IPS-20b (cell line): ENCODE results near the gene CAPN14.

ENCODE experiments used
- H3K27ac ChIP-seq: one replicate; pipeline ENCODE4 v1.5.1; 2013; ENCODE audit warnings: low read length
- H3K27me3 ChIP-seq: 2 replicates; pipeline ENCODE4 v1.6.1; 2013; ENCODE audit warnings: mild to moderate bottlenecking, low read length, inconsistent platforms; ENCODE audit not compliant: insufficient read depth
- H3K36me3 ChIP-seq: 2 replicates; pipeline ENCODE4 v1.6.1; 2013; ENCODE audit warnings: low read depth, mild to moderate bottlenecking, inconsistent platforms, low read length, moderate library complexity; ENCODE audit not compliant: insufficient read depth
- H3K4me1 ChIP-seq: 2 replicates; pipeline ENCODE4 v1.6.1; 2013; ENCODE audit warnings: mild to moderate bottlenecking, control low read depth, inconsistent platforms, low read length, moderate library complexity; ENCODE audit not compliant: insufficient read depth
- H3K4me3 ChIP-seq: 2 replicates; pipeline ENCODE4 v1.5.1; 2013; ENCODE audit warnings: mild to moderate bottlenecking, low read length, inconsistent platforms
- H3K9ac ChIP-seq: 2 replicates; pipeline ENCODE4 v1.6.1; 2013; ENCODE audit warnings: low read depth, mild to moderate bottlenecking, inconsistent platforms, low read length, moderate library complexity
- H3K9me3 ChIP-seq: 2 replicates; pipeline ENCODE4 v1.6.1; 2013; ENCODE audit warnings: mild to moderate bottlenecking, low read depth, low read length, inconsistent platforms; ENCODE audit not compliant: insufficient read depth

The CAPN14 gene, protein sequence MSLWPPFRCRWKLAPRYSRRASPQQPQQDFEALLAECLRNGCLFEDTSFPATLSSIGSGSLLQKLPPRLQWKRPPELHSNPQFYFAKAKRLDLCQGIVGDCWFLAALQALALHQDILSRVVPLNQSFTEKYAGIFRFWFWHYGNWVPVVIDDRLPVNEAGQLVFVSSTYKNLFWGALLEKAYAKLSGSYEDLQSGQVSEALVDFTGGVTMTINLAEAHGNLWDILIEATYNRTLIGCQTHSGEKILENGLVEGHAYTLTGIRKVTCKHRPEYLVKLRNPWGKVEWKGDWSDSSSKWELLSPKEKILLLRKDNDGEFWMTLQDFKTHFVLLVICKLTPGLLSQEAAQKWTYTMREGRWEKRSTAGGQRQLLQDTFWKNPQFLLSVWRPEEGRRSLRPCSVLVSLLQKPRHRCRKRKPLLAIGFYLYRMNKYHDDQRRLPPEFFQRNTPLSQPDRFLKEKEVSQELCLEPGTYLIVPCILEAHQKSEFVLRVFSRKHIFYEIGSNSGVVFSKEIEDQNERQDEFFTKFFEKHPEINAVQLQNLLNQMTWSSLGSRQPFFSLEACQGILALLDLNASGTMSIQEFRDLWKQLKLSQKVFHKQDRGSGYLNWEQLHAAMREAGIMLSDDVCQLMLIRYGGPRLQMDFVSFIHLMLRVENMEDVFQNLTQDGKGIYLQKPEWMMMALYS

DNA sequence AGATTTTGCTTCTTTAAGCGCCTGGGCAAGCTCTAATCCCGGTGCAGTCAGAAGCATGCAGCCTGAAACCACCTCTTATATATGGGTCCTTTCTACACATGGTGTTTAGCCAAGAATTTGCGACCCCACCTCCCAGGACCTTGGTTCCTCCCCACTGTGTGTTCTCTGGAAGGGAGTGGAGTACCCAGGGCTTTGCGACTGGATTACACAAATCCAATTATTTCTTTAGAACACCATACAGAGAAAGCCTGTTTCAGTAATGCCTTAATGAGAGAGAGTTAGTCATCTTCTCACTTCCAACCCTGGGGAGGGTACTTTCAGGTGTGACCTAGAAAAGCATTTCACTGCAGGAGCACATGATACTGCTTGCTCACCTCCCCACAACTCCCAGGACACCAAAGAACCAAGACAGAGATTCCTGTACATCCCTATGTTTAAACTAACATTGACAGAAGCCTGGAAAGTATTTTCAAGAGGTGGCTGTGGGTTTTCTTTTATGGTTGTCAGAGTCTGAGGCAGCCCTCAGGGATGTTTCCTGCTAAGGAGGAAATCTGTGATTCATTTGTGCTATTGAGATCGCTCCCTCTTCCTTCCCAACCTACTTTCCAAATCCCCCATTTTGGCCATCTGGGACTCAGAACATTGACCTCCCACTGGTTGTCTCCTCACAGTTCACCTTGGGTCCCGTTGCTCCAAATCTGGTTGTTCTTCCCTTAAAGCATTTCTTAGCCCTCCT lies at the start of gene CAPN14:
CAPN14 (minus strand) TSS at position 51 of the 736 bp plus-strand sequence. CDS start 12,068 bp downstream, outside the sequence.
- Histone ChIP-seq H3K36me3 (no peaks in the 10 kb centered on the region), H3K4me1 (no peaks in the 10 kb centered on the region)

DNA sequence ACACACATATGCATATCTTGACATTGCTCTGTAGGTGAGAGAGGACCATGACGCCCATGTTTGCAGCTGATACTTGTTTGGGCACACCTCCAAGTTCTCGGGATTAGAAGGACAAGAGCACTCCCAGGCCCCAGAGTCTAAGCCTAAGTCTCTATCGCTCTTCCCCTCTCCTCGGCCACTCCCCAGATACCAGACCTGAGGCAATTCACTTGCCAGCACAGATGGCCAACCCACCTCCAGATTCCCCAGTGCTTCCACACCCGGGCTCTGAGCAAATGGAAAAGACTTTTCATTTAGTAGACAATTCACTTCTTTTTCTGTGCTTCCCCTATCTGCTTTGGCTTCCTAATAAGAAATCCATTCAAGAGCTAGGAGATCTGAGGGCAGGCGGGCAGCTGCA lies 49.5 kb upstream of the CAPN14 start:
- Histone ChIP-seq H3K36me3 (no peaks in the 10 kb centered on the region), H3K4me3 (no peak overlapping the region)

More for the DNA sequence above, at the start of gene CAPN14:
- Histone ChIP-seq H3K27ac (no peak within 1 kb of the TSS), H3K9ac (no peak within 1 kb of the TSS), H3K4me3 (no peak within 1 kb of the TSS), H3K27me3 (no peaks in the 10 kb centered on the region), H3K9me3 (no peaks in the 10 kb centered on the region)

DNA sequence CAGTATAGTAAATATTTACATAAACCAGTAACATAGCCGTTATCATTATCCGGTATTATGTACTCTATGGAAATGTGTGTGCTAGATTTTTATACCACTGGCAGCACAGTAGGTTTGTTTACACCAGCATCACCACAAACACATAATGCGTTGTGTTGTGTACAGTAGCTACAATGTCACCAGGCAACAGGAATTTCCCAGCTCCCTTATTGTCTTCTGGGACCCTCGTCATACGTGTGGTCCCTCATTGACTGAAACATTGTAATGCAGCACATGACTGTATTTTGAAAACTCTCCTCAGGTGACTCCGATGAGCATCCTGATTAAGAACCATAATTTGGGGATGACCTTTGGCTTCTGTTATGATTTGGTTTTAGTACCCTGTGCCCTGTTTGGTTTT lies 47.9 kb upstream of the CAPN14 start:
- no peak overlapping the region for H3K27ac ChIP-seq
- no peak overlapping the region for H3K4me3 ChIP-seq
- H3K4me1 ChIP-seq: peaks cover 15% of the 10 kb centered on the region
- H3K9me3 ChIP-seq: no peaks in the 10 kb centered on the region
- H3K9ac ChIP-seq: no peak overlapping the region
- H3K36me3 ChIP-seq: no peaks in the 10 kb centered on the region
- H3K27me3 ChIP-seq: no peaks in the 10 kb centered on the region

More for the DNA sequence above, 49.5 kb upstream of the CAPN14 start:
- H3K4me1 ChIP-seq: peaks cover 27% of the 10 kb centered on the region
- H3K27me3 ChIP-seq: no peaks in the 10 kb centered on the region
- H3K9ac ChIP-seq: no peak overlapping the region
- no peaks in the 10 kb centered on the region for H3K9me3 ChIP-seq
- no peak overlapping the region for H3K27ac ChIP-seq

DNA sequence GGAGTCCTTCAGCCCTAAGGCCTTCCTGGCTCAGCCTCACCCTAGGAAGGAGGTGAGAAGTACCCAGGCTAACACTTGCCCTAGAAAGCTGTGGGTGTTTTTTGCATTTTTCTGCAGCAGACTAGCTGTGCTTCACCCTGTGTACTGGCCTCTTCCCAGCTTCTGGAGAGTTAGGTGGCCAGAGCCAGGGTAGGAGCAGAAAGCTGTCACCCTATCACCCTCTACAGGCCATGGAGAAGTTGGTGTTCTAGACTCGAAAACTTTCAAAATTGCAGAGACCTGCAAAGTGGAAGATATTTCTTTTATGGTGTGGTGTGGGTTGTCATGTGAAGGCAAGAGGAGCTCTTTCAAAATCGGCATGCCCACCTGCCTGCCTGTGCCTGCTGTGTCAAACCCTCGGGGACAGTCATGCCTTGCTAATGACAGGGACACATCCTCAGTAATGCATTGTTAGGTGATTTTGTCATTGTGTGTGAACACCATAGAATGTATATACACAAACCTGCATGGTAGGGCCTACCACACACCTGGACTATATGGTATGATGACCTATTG lies 46.4 kb upstream of the CAPN14 start:
- Histone ChIP-seq H3K9me3 (no peaks in the 10 kb centered on the region), H3K27ac (no peak overlapping the region), H3K9ac (no peak overlapping the region), H3K4me3 (no peak overlapping the region), H3K4me1 (no peaks in the 10 kb centered on the region; the same call in 1 of the 2 replicates), H3K27me3 (no peaks in the 10 kb centered on the region), H3K36me3 (no peaks in the 10 kb centered on the region)

DNA sequence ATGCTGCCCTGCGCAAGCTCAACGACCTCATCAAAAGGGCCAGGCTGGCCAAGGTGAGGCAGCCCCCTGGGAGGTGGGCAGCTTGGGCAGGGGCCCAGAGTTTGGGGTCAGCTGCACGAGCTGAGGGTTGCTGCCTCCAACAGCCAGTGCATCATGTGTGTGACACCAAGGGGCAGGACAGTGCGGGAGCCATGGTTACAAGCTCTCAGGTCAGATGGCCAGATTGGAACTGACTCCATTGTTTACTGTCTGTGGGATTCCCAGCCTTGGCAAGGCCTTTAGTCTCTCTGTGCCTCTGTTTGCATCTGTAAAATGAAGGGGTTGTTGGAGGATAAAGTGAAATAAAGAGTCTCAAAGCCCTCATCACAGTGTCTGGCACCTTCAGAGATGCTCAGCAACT lies 43.6 kb upstream of the CAPN14 start:
- Histone ChIP-seq H3K27me3 (no peaks in the 10 kb centered on the region), H3K27ac (no peak overlapping the region), H3K4me3 (no peak overlapping the region), H3K9me3 (no peaks in the 10 kb centered on the region), H3K9ac (no peak overlapping the region), H3K4me1 (peaks cover 12% of the 10 kb centered on the region; the same call in 1 of the 2 replicates), H3K36me3 (no peaks in the 10 kb centered on the region)

DNA sequence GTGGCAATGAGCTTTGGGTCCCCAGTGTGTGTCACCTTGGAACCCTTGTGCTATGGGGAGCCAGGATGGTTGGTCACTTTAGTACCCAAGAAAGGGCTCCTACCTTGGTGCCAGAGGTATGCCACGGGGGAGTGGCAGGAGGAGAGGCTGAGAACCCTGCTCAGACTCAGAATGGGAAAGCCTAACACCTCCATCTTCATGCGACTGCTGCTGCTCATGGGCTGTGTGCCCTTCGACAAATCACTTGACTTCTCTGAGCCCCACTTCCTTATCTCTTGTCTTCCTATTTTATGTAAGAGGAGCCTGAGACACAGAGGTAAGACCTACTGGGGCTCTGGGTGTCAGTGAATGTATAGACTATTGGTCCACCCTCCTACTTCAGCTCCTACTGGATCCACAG lies 41.8 kb upstream of the CAPN14 start:
- H3K9me3 ChIP-seq: no peaks in the 10 kb centered on the region
- H3K27ac ChIP-seq: no peak overlapping the region
- H3K4me1 ChIP-seq: peaks cover 12% of the 10 kb centered on the region; the same call in 1 of the 2 replicates
- H3K9ac ChIP-seq: no peak overlapping the region
- no peaks in the 10 kb centered on the region for H3K36me3 ChIP-seq
- H3K4me3 ChIP-seq: no peak overlapping the region
- H3K27me3 ChIP-seq: no peaks in the 10 kb centered on the region

DNA sequence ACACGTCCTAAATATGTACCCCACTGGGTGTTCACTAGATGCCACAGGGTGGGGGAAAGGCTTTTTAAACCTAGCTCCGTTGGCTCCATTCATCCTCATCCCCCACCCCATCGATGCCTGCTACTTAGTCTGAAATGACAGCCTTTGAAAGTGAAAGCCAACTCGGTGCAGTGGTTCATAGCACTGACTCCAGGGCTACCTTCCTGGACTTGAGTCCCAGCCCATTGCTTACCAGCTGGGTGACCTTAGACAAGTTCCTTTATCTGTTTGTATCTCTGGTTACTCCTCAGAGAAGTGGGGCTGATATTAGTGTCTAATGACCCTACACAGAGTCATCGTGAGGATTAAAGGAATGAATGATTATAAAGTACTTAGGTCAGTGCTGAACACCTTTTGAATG lies 41.0 kb upstream of the CAPN14 start:
- Histone ChIP-seq H3K27me3 (no peaks in the 10 kb centered on the region), H3K4me3 (no peak overlapping the region), H3K9ac (no peak overlapping the region), H3K36me3 (no peaks in the 10 kb centered on the region), H3K4me1 (peaks cover 12% of the 10 kb centered on the region; the same call in 1 of the 2 replicates), H3K27ac (no peak overlapping the region), H3K9me3 (no peaks in the 10 kb centered on the region)

DNA sequence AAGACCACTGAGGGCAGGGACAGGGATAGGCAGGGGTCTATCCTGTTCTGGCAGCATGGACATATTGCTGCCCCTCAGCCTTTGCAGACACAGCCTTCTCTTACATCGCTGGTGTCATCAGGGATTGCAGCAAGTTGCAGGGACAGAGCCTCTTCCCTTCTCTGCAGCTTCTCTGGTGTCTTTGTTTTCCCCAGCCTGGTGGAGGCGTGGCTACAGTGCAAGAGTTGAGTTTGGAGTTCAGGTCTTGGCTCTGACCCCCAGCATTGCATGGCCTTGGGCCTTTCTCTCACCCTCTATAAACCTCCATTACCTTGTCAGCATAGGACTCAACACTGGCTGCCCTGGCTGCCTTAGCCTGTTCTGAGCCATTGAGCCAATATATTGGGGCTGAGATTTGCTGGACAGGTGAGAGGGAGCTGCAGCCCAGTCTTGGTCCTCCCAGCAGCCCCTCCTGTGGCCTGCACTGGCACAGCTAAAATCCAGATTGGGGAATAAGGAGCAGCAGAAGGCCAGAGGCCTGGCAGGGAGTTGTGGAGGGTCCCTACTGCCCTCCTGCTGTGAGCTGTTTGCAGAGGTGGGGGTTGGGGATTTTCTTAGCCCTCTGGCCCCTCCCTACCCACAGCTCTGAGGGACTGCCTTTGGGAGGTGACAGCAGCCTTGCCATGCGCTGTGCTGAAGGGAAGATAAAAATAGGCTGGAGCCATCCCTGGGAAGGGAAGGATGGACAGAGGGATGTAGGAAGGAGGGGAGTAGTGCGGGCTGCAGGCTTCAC lies 39.5 kb upstream of the CAPN14 start:
- no peak overlapping the region for H3K4me3 ChIP-seq
- no peaks in the 10 kb centered on the region for H3K9me3 ChIP-seq
- H3K36me3 ChIP-seq: no peaks in the 10 kb centered on the region
- H3K9ac ChIP-seq: no peak overlapping the region
- H3K27me3 ChIP-seq: no peaks in the 10 kb centered on the region
- no peak overlapping the region for H3K27ac ChIP-seq
- peaks cover 12% of the 10 kb centered on the region; the same call in 1 of the 2 replicates for H3K4me1 ChIP-seq

DNA sequence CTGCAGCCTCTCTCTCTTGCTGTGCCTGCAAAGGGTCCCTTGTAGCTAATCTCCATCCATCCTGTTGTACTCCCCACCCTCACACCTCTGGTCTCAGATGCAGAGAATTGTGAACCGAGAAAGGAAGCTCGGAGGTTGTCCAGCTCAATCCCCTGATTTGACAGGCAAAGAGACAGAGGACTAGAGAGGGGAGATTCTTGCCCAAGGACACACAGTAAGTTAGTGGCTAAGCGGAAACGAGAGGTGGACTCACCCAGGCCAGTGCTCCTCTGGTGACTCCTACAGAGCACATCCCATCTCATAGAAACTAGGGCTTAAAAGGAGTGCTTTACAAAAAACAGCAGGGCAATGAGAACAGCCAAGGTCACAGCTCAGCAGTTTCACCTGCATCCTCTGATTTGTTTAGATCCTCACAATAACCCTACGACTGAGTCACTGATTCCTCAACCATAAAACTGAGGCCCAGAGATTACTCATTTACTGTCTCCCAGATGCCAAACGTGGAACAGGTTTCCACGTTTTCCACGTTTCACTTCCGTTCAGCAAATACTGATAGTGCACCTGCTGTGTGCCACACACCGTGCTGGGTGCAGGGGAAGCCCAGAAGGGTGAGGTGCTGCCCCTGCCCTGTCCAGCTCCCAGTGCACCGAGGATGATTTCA lies 38.7 kb upstream of the CAPN14 start:
- Histone ChIP-seq H3K4me1 (peaks cover 12% of the 10 kb centered on the region; the same call in 1 of the 2 replicates), H3K9me3 (no peaks in the 10 kb centered on the region), H3K9ac (no peak overlapping the region), H3K36me3 (no peaks in the 10 kb centered on the region), H3K27me3 (no peaks in the 10 kb centered on the region), H3K4me3 (no peak overlapping the region), H3K27ac (no peak overlapping the region)

DNA sequence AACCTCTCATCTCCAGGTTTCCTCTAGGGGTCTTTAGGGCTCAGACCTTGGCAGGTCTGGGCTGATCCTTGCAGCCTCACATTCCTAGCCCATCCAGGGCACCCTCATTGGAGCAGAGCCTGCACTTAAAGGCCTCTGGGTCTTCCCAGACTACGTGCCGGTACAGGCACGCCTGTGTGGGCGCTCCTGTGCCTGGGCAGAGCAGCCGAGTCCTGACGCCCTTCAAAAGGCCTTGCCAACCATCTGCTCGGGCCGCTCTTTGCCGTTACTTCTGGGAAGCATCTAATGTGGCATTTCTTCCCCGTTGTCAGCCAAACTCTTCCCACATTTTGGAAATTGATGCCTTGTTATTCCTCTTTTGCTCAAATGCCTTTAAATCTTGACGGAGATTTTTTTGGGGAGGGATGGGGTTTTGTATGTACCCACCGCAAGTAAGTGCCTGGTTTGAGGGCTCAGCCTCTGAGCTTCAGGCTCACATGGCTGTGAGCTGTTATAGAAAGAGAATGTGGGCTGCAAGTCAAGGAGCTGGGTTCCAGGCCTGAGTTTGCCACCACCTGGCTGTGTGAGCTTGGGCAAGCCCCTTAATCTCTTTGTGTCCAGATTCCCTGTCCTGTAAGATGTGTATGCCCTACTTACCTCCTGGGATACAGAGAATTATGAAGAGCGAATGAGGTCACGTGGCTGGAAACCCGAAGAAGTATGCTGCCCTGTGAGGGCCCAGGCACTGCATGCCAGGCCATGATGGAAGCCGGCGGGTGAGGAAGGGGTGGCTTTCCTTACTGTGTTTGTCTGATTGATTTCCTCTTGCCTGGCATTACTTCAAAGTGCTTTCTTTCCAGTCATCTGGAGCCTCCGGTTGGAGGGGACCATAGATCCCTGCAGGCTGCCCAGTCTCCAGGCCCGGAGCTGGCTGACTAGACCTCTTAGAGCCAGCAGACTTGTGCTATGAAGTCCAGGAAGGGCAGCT lies 37.2 kb upstream of the CAPN14 start:
- H3K27ac ChIP-seq: no peak overlapping the region
- H3K36me3 ChIP-seq: no peaks in the 10 kb centered on the region
- no peak overlapping the region for H3K9ac ChIP-seq
- no peaks in the 10 kb centered on the region for H3K9me3 ChIP-seq
- H3K4me3 ChIP-seq: no peak overlapping the region
- H3K27me3 ChIP-seq: no peaks in the 10 kb centered on the region
- peaks cover 12% of the 10 kb centered on the region; the same call in 1 of the 2 replicates for H3K4me1 ChIP-seq
